Mammary epithelial cell (primary cell): Measurements from ENCODE around the gene DDC.

Experiments
- EZH2 ChIP-seq: IDR thresholded peaks from 2 replicates; pipeline ENCODE4 v1.6.1; 2012; ENCODE audit warnings: low read length, inconsistent platforms, borderline replicate concordance
- TF ChIP-seq, protein P1 (sequence below), 2 donors: IDR thresholded peaks in 1 of 2; conservative IDR thresholded peaks in 1 of 2; 2 replicates each; pipeline ENCODE4 v1.5.1; 2011 to 2012; ENCODE audit warnings: inconsistent platforms in 2 of 2, low read length in 2 of 2, mild to moderate bottlenecking in 2 of 2, control low read depth in 1 of 2, low read depth in 1 of 2; ENCODE audit not compliant: insufficient read depth in 1 of 2; ENCODE audit errors: extremely low read depth in 1 of 2

DNA sequence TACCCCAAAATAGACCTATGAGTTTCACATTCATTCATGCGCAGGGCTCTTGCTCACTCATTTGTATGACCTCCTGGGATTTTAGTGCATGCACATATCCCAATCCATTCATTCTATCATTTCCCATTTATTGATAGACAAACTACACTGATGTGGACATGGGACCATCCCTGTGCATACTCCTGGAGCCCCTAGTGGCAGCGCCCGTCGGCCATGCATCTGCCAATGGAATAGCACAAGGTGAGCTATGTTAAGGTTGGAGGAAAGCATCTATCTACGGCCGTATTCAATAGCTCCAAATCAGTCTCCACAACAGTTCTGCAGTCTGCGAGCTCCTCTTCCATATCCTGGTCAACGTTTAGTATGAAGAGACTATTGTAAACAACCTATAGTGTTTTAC lies 83.3 kb downstream of the DDC start:
- TF ChIP-seq, protein P1, sequence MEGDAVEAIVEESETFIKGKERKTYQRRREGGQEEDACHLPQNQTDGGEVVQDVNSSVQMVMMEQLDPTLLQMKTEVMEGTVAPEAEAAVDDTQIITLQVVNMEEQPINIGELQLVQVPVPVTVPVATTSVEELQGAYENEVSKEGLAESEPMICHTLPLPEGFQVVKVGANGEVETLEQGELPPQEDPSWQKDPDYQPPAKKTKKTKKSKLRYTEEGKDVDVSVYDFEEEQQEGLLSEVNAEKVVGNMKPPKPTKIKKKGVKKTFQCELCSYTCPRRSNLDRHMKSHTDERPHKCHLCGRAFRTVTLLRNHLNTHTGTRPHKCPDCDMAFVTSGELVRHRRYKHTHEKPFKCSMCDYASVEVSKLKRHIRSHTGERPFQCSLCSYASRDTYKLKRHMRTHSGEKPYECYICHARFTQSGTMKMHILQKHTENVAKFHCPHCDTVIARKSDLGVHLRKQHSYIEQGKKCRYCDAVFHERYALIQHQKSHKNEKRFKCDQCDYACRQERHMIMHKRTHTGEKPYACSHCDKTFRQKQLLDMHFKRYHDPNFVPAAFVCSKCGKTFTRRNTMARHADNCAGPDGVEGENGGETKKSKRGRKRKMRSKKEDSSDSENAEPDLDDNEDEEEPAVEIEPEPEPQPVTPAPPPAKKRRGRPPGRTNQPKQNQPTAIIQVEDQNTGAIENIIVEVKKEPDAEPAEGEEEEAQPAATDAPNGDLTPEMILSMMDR (conservative IDR thresholded peaks at IDR 0.05 in 1 of 2, IDR thresholded peaks at IDR 0.05 in 1 of 2; ENCODE audit: extremely low read depth in 1 of 2, insufficient read depth in 1 of 2, low read depth in 1 of 2, low read length in 2 of 2) = no peak
- TF ChIP-seq EZH2 = no peak
